CD4-positive, alpha-beta T cell treated with Interleukin-6 for 4 hours (primary cell): ENCODE data around the gene GABARAP.

Source experiments
- DNase-seq: peaks from one replicate; pipeline ENCODE4 v3.0.0-alpha.2; 2020; ENCODE audit warnings: mixed read lengths

GABARAP gene

DNA sequence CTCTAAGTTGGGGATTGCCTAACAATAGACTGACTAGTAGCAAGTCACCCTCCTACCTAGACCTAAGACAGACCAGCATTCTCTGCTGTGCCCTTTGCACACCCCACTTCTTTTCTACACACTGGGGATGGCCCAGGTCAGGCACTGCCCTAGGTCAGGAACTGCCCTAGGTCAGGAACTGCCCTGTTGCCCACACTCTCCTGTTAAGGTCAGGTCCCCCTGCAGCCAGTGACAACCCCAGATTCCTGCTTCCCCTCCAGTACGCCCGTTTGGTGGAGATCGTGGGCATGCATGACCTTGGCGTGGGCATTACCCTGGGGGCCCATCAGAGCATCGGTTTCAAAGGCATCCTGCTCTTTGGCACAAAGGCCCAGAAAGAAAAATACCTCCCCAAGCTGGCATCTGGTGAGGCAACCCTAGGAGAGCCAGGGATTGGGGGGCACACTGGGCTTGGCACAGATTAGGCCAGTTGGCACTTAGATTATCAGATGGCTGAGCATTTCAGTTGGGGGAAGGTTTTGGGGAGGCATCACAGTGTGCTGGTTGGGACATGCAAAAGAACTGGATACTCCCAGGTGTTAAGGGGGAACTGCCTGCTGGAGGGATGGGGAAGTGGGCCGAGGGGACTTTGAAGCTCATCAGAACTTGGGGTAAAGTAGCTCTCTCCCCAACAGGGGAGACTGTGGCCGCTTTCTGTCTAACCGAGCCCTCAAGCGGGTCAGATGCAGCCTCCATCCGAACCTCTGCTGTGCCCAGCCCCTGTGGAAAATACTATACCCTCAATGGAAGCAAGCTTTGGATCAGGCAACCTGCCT, 20.8 kb downstream of the GABARAP start:
- no peak for DNase-seq

DNA sequence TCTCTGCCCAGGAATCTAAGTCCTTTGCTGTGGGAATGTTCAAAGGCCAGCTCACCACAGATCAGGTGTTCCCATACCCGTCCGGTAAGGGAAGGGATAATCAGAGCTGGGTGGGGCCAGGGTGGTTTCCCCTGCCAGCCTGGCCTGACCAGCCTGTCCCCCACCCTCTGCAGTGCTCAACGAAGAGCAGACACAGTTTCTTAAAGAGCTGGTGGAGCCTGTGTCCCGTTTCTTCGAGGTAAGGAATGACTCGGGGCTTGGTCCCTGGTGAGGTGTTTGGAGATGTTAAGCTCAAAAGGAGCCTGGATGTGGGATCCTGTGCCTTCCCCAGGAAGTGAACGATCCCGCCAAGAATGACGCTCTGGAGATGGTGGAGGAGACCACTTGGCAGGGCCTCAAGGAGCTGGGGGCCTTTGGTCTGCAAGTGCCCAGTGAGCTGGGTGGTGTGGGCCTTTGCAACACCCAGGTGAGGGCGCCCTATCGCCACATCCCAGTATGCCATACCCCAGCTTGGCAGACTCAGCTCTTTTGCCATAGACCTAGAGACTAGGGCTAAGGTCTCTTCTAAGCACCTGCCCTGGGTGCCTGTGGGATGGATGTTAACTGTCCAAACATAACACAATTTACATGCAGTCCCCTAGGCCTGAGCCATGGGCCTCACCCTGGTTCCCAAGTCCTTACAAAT, 21.5 kb downstream of the GABARAP start:
- peak; percentile 74 for DNase-seq

DNA sequence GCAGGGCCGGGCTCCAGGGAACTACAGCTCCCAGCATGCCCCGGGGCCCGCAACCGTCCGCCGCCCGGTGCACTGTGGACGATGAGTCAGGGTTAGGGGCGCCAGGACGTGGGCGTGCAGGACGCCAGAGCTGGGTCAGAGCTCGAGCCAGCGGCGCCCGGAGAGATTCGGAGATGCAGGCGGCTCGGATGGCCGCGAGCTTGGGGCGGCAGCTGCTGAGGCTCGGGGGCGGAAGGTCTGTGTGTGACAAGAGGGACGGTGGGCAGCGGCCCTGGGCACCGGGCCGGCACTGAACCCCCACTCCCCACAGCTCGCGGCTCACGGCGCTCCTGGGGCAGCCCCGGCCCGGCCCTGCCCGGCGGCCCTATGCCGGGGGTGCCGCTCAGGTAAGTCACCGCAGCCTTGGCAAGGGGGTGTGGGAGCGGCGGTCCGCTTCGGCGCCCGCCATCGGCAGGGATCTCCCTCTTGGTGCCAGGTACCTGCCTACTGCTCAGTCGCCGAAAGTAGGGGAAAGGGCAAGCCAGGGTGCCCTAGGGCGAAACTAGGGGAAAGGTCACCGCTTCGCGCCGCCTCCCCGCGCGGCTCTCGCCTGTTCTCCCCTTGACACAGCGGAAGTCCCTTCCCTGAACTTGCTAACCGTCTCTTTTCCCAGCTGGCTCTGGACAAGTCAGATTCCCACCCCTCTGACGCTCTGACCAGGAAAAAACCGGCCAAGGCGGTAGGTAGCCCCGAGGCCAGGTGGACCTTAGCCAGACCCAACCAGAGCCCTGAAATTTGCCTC, 22.2 kb downstream of the GABARAP start, which contains the start of the genes ACADVL and DLG4:
Gene ACADVL (plus strand): TSS at position 127 of the 781 bp plus-strand sequence. CDS start 47 bp downstream, at position 174.
Gene DLG4 (minus strand): TSS at position 25 of the 781 bp plus-strand sequence.
- DNase-seq = peak; percentile 85

DNA sequence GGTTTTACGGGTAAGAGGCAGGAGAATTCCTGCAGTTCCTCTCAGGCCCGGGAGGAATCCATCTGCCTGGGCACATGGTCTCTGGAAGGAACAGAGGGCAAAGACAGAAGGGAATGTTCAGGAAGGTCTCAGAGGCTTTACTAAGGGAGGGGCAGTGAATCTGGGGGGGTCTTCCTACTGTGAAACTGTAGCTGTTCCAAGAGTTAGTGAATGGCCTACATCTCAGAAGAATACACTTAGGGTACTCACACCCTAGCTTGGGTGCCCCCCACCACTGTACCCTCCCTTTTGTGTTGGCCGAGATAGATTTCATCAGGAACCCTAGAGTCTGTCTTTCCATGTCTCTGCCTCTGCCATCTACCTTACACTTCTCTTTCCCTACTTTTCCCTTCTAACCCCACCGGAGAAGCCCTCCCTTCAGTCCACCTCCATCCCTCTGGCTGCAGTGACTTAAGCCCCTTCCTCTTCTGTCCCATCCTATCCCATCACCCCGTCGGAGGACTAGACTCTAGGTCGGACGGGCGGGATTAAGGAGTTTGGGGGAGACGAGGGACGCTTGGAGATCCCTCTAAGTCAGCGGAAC, 22.9 kb downstream of the GABARAP start:
- no peak for DNase-seq

- no peak for DNase-seq
Observed at GRCh38 chr17:7218758-7219157, 23.5 kb downstream of the GABARAP start.

DNA sequence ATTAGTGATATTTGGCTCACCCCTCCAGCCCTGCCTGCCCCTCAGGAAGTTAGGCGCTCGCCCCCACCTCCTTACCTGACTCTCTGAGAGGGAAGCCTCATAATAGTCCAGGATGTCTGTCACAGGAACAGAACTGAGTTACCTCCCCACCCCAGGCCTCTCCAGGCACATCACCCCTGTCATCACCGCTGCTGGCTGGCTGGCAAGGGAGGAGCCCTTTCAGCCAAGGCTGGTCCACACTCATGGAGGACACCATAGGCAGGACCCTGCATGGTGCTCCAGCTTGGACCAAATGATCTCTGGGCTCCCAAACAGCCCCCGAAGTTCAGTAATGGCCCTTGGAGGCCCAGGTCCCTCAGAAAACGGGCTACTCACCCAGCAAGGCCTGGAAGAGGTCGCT, 24.1 kb downstream of the GABARAP start:
- peak; percentile 22 for DNase-seq

DNA sequence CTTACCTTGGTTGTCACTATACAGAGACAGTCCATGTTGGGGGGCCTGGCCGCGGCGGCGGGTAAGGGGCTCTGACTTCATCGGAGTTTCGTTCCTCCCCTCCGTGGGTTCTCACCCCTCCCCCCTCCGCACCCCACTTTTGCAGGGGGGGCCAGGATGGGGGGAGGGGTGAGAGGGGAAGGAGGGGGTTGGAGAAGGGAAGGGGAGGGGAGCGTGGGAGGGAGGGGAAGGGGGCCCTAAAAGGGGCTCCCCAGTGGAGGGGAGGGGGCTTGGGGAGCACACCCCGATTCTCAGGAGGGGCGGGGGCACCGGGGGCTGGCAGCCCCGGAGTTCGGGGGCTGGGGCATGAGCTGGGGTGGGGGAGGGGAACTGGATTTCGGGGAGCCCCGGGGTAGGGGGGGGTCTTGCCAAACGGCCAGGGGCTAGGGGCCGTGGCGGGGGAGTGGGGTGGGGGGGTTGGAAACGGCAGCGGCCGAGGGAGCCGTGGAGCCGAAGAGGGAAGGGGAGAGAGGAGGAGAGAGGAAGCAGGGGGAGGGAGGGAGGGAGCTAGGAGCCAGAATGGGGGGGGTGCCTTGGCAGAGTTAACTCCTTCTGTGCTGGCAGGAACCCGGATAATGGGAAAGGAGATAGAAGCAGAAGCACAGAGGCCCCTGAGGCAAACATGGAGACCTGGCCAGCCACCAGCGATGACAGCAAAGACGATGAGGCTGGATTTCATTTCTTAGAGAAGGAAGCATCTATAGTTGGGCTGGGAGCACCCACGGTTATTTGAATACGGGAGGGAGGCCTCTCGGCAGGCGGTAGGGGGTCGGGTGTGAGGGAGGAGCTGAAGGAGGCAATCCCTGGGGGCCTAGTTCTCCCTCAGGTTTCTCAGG, 24.9 kb downstream of the GABARAP start:
- peak; percentile 56 for DNase-seq

- DNase-seq = no peak
Observed at GRCh38 chr17:7216242-7217112, 25.8 kb downstream of the GABARAP start.

- DNase-seq = peak; percentile 65
Observed at GRCh38 chr17:7215652-7216180, 26.5 kb downstream of the GABARAP start.

GRCh38 chr17:7215136-7215638, 27.1 kb downstream of the GABARAP start:
- no peak for DNase-seq

DNA sequence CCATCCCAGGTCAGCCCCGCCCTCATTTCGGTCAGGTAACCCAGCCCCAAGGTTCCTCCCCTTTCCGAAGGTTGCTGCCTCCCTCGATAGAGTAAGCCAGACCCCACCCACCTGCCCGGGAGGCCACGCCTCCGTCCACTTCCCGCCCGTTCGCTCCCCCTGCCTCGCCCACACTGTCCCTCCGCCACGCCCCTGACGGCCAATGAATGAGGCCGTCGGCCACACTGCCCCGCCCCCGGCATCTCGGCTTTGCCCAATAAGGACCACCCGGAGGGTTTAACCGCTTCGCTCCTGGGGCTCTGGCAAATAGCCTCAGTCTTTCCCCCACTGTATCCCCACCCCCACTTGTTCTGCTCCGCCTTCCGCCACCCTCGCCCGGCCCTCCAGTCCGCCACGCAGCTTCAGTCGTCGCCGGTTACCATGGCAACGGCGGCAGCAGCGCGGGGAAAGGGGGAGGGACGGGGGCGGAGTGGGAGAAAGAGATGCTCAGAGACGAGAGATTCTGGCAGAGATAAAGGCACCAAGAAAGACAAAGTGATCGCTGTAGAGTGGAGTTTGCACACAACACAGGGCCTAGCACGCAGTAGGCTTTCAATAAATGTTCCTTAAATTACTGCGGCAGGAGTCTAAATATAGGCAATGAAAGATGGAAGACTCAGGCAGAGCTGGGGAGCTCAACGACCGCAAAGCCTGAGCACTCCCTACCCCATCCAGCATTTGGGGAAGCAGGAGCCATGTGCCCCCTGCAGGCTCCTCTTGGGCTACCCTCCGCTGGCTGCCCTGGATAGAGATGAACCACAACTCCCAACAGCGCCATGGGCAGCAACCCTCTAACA, 27.7 kb downstream of the GABARAP start:
- DNase-seq = peak; percentile 100

DNA sequence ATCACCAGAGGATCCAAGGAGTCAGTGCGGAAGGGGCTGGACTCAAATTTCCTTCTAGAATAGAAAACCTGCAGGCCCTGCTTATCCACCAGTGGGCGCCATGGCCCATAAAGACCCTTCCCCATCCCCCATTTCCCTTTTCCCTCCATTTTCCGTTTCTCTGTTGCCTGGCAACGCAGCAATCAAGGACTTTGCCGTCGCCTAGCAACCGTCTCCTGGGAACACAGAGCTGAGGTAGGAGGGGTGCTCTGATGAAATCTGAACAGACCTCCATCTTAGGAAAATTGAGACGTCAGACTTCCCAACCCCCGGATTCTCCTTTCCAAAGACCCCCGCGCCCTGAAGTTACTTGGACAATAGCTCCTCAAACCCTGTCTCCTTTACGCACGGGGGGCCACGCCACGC, 28.4 kb downstream of the GABARAP start:
- no peak for DNase-seq

- no peak for DNase-seq
Observed at GRCh38 chr17:7211491-7212273, 30.6 kb downstream of the GABARAP start.

GRCh38 chr17:7208754-7209460, 33.3 kb downstream of the GABARAP start:
- DNase-seq = no peak

GRCh38 chr17:7208027-7208571, 34.1 kb downstream of the GABARAP start:
- no peak for DNase-seq

- no peak for DNase-seq
Observed at GRCh38 chr17:7207120-7208001, 34.9 kb downstream of the GABARAP start.
